Activated CD8-positive, alpha-beta memory T cell treated with anti-CD3 and anti-CD28 coated beads, Interleukin-2, amount 50 U/mL, for 1 hour (primary cell): ENCODE data around the gene ZNF775.

Experiments
- DNase-seq: peaks from one replicate; pipeline ENCODE4 v3.0.0-alpha.2; 2020; ENCODE audit errors: extremely low read depth

Gene ZNF775

DNA sequence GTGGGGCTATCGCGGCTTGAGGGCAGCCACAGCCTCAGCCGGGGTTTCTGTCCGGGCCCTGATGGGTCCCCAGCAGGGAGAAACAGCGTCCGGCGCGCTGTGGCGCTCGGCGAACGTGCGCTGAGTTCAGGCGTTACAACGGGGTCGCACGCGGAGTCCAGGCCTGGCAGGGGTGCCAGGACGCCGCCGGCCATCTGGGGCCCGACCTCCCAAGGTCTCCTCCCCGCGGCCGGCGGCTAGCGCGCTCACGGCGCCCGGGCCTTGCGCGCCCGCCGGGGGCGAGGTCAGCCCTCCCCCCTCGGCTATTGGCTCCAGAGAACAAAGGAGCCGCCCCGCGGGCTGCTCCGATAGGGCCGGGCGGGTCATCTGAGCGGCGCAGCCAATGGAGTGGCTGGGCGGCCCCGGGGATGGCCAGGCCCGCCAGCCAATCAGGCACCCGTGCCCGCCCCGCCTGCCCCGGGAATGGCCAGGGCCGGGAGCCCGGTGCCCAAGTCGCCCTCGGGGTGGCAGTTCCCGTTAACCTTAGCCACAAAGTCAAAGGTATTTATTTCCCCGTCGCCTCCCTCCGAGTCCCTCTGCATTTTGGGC lies at the start of gene ZNF775:
Gene ZNF775, plus strand, starts transcription at position 478 of the 588 bp plus-strand sequence. CDS start 9,141 bp downstream, outside the sequence.
- peak; percentile 73 for DNase-seq

- DNase-seq, result no peak
Measured at GRCh38 chr7:150329331-150330120, 49.6 kb upstream of the ZNF775 start.

GRCh38 chr7:150330211-150330885 lies 48.8 kb upstream of the ZNF775 start:
- DNase-seq, result no peak

DNA sequence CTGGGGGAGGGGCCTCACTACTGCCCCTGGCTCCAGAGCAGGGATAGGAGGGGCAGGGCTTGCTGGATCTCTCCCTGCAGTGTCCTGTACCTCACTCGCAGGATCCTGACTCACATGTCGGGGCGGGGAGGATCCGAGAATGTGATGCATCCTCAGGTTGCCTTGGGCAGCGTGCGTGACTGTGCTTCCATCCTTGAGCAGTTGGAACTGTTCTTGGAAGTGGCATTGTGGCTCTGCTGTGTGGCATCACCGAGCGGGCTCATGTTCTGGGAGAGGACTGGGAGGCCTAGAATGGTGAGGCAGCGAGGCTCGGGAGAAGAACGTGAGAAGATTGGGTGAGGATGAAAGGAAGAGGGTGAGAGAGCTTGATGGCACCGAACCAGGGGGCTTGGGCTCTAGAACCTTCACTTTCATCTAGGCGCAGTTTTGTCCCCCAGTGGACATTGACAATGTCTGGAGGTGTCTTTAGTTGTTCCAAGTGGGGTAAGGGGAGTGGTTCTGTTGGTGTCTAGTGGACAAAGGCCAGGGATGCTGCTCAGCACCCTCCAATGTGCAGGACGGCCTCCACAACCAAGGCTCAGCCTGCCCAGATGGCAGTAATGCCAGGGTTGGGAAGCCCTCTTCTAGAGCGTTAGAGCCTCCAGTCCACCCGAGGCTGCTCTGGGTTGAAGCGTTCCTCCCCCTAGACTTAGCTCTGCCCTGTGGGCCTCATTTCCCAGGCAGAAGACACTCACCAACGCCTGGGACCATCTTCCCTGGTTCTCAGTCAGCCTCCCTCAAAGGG lies 46.1 kb upstream of the ZNF775 start:
- no peak for DNase-seq

- no peak for DNase-seq
Measured at GRCh38 chr7:150333659-150334058, 45.5 kb upstream of the ZNF775 start.

DNA sequence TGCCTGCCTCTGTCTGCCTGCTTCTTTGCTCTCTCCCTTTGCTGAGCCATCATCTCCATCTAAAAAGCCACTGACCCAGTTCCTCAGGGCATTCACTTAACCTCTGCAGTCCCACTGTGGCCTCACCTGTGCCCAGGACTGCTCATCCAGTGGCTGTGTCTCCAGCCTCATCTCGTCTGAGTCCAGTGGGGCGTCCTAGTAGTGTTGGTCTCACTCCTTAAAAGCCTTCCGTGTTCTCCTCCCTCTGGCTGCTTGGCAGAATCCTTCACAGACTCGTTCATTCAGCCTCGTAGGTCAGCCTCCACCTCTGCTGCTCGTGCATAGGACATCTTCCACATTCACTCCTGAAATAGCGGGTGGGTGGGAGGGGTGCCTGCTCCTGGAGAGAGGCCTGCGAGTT lies 45.0 kb upstream of the ZNF775 start:
- no peak for DNase-seq

DNA sequence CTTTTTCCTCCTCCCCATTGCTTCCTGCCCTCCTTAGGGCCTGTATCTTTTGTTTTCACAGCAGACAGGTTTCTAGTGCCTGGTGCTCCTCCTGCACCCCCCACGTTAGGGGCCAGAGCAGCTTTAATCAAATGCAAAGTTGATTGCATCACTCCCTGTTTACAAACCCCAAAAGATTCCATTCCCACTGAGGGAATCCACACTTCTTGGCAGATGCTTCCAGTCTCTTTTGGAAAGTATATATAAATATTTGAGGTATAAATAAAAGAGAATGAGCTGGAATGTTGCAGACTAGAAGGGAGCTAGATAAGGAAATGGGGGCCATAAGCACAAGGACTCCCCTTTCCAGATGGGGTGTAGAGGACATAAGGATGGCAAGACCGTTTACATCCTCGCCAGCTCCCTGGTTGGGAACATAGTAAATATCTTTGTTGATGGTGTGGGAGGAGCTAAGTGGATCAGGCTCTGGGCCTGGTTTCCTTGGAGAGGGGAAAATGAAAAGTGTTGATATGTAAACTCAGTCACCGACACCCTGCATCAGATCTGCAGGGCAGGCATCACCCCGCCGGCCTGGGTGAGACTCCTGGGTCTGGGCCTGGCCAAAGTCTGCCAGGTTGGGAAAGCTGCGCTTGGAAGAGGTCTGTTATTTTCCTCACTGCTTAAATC lies 43.9 kb upstream of the ZNF775 start:
- no peak for DNase-seq

DNA sequence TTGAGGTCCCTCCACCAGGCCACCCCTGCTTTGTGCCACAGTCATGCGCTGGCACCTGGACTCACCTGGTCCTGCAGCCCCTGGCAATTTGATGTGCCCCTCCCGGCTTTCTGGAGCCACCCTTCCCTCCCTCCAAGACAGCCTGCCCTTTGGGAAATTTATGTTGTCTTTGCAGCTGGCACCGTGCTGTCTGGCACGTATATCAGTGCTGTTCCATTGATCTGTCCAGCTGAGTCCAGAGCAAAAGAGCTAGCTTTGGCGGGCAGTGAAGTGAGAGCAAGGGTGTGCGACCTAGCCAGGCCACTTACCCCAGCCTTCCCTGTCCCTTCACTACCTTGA lies 43.4 kb upstream of the ZNF775 start:
- no peak for DNase-seq

DNA sequence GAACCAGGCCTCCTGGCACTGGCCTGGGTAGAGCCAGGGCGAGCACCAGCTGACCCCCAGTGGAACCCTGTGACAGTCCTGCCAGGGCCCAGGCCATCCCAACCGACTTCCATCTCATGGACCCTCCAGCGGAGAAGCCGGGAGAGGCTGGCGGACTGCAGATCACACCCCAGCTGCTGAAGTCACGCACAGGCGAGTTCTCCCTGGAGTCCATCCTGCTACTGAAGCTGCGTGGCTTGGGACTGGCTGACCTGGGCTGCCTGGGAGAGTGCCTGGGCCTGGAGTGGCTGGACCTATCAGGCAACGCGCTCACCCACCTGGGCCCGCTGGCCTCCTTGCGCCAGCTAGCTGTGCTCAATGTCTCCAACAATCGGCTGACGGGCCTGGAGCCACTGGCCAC lies 42.4 kb upstream of the ZNF775 start:
- no peak for DNase-seq

DNA sequence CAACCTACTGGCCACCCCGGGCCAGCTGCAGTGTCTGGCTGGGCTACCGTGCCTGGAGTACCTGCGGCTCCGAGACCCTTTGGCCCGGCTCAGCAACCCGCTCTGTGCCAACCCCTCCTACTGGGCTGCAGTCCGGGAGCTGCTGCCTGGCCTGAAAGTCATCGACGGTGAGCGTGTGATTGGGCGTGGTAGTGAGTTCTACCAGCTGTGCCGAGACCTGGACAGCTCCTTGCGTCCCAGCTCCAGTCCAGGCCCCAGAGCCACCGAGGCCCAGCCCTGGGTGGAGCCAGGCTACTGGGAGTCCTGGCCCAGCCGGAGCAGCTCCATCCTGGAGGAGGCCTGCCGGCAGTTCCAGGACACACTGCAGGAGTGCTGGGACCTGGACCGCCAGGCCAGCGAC lies 42.0 kb upstream of the ZNF775 start:
- DNase-seq, result no peak

DNA sequence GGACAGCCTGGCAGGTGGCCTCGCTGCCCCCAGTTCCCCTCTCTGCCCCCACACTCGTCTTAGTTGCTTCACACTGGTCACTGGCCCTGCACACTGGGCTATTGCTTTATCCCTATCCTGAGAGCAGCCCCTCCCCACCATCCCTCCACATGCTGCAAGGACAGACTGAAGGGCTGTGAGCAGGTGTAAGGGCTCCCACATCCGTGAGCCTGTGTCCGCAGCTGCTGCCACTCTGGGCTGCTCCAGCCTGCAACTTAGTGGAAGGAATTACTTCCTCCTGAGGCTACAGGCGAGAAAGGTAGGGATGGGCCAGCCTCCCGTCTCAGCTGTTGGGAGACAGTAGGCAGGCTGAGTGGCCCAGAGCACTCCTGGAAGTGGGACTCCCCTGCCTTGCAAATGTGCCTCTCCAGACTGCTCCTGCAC lies 41.5 kb upstream of the ZNF775 start:
- no peak for DNase-seq

- DNase-seq, result no peak
Measured at GRCh38 chr7:150338166-150338829, 40.8 kb upstream of the ZNF775 start.

GRCh38 chr7:150339409-150339809 lies 39.7 kb upstream of the ZNF775 start:
- no peak for DNase-seq

- no peak for DNase-seq
Measured at GRCh38 chr7:150340024-150340749, 38.9 kb upstream of the ZNF775 start.

DNA sequence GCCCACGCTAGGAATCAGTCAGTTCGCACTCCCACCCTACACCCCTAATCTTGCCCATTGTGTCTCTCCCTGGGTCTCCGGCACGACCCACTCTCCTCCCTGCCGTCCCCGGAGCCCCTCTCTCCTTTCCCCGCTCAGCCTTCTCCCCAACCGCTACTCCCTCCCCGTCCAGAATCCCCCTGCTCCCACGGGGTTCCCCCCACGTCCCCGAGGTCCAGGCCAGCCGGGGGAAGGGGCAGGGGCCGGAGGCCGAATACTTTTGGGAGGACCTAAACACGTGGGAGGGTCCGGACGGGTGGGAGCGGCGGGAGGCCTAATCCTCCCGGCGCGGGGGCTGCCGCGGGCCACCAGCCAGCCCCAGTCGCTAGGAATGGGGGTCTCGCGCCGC lies 38.3 kb upstream of the ZNF775 start:
- no peak for DNase-seq

DNA sequence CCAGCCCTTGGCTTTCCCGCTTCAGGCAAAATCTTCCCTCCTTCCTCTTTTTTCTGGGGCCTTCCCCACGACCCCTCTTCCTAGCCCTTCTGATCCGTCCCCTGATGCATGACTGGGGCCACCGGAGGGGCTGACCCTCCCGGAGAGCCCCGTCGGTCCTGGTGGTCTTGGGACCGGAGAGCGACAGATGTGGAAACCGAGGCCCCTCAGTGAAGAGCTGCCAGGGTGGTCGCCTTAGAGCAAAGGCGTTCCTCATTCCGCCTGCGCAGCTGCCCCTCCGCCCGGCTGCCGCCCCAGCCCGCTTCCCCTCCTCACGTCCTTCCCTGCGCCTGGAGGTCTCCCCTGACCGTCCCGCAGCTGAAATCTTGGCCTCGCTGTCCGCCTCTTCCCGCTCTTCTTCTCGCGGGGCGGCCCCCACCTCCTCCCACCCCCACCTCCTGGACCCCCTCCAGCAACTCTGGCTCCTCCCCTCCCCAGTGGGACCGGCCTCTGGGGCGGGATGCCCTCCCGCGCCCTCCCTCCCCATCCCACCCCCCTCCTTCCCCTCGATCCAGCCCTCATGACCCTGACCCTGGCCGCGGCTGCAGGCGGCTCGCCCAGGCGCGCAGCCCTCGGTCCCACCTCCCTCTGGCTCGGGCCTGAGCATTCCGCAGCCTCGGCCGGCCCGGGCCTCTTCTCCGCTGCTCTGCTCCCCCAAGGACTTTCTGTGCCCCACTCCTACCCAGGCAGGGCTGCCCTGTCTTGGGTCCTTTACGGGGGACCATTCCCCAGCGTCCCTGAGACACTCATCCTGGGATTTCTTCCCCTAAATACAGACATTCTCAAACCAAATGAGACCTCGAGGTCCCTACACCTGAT lies 37.6 kb upstream of the ZNF775 start, which contains the start of gene RARRES2:
Gene RARRES2, minus strand, starts transcription at position 367 of the 858 bp plus-strand sequence. CDS start 1,020 bp downstream, outside the sequence.
- DNase-seq, result no peak

GRCh38 chr7:150342121-150342408 lies 37.1 kb upstream of the ZNF775 start:
- DNase-seq, result no peak

DNA sequence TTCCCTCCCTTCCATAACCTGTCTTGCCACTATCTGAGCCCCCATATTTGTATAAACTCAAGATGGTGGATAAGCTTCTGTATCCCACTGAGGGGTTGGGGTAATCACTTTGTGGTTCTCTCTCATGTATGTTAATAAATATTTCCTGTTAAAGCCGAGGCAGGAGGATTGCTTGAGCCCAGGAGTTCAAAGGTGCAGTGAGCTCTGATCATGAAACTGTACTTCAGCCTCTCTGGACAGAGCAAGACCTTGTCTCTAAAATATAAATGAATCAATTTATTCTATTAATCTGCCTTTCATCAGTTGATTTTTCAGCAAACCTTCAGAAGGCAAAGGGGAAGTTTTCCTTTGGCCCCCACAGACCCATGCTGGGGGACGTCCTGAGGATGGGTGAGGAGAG lies 35.9 kb upstream of the ZNF775 start:
- no peak for DNase-seq

- no peak for DNase-seq
Measured at GRCh38 chr7:150344299-150344698, 34.8 kb upstream of the ZNF775 start.

DNA sequence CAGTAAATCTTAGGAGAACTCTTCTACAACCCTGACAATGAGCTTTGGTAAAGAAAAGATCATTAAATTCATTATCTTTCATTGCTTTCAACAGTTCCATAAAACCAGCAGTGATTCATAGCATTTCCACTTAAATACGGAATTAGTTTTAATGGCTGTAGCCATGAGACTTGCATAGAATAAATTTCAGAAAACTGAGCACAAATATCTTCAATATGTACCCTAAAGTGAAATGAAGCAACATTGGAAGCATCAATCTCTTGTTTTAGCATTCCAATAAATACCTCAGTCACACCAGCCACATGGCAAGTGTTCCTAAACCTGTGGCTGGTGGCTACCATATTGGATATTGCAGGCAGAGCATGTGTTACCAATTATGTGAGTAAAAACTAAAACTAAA lies 34.1 kb upstream of the ZNF775 start:
- DNase-seq, result no peak
